DMS53 (cell line): ENCODE measurements around the gene FOXD1.

Experiments
- DNase-seq: peaks from one replicate; lab custom pipeline; 2025; lab: John Stamatoyannopoulos, UW

FOXD1 gene

DNA sequence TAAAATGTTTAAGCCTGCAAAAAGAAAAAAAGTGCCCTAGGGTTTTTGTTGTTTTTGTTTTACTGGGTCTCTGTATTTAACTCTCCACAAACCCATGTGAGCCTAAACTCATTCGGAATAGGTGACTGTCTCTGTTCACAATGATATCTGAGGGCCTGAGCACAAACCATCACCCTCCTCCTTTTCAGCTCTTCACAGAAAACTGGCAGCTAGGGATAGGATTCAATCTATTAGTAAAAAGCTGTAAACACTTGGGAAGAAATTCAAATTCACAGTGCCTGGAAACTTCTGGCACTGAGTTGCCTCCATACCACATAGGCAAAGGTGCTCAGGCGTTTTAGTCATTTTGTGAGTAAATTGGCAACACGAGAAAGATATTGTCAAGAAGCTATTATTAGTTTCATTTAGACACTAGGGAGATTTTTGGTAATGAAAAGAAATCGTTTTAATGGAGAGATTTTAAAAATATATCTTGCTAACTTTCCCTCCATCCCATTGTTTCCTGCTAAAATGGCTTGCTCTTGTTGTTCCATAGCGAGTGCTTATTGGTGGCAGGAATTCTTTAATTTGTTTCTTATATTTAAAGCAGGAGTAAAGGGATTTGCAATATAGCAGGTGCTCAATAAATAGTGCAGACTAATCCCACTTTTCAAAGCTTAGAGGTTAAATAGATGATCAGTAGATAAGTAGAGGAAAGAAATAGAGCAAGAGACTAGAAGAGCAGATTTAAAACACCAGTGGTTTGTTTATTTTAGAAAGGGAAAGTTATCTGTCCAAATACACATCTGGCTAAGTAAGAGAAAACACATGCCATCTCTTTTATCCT, 9.7 kb downstream of the FOXD1 start:
- no peak for DNase-seq

- DNase-seq: no peak
These were observed 10.6 kb downstream of the FOXD1 start for GRCh38 chr5:73437777-73438644.

GRCh38 chr5:73437101-73437776, 11.3 kb downstream of the FOXD1 start:
- DNase-seq: peak; percentile 90

DNA sequence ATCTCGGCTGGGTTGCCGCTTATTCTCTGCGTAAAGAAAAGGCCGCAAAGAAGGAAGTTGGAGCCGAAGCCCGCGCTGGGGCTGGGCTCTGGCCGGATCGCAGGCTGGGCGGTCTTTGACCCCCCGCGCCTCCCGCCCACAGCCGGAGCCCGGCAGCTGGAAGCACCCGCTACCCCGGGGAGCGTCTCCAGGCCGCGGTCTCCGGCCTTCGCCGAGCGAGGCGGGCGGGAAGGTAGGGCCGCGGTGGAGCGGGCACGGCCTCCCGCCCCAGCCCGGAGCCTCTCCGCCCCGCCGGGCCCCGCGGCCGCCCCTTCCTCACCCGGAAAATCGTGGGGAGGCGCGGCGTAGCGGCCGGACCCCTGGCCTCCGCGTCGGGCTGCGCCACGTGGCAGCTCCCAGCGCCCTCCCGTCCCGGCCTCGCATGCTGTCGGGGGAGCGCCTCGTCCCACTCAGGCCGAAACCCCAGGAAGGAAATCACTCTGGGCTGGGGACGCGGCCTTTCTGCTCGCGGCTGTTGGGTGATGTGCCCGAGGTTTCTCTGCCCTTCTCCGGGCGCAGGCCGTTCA, 12.0 kb downstream of the FOXD1 start:
- DNase-seq: peak; percentile 78

GRCh38 chr5:73435759-73436534, 12.6 kb downstream of the FOXD1 start:
- DNase-seq: no peak

- no peak for DNase-seq
These were observed 13.7 kb downstream of the FOXD1 start for GRCh38 chr5:73434907-73435306.

DNA sequence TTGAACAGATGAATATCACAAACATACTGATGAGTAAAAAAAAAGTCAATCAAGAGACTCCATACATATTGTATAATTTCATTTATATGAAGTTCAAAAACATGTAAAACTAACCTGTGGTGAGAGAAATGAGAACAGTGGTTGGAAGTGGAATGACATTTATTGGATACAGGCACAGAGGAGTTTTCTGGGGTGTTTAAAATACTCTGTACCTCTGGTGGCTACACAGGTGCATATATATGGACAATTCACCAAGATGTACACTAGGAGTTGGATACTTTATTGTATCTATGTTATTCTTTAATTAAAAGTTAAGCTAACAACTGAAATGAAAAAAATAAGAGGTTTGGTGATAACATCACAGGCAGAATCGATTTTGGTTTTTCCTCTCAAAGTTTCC, 14.1 kb downstream of the FOXD1 start:
- DNase-seq: peak; percentile 34

GRCh38 chr5:73433982-73434342, 14.6 kb downstream of the FOXD1 start:
- peak; percentile 48 for DNase-seq

DNA sequence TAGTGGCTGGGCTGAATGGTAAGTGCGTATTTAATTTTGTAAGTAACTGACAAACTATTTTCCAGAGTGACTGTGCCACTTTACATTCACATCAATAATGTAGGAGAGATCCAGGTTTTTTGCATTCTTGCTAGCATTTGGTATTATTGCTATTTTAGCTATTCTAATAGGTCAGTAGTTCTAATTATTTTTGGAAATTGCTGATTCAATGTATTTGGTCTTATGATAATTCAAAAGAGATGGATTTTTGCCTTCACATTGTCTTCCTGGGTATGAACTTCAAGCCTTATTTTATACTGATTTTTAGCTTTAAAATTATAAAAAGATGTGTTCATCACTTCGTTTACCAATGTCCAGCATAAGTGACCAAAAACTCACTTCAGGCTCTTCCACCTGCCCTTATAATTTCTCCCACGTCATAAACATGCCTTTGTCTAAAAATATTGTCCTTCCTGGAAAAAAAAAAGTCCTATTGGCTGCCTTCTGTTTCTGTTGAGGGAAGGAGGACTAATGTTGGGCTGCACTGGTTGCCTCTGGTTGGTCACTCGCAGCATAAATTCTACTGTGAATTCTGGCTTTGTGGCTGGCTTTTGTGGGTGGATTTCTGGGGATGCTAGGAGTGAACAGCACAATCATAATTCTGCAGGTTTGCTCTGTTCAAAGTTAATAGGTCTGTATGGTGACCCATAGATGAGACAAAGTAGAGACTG, 15.2 kb downstream of the FOXD1 start:
- DNase-seq: no peak

DNA sequence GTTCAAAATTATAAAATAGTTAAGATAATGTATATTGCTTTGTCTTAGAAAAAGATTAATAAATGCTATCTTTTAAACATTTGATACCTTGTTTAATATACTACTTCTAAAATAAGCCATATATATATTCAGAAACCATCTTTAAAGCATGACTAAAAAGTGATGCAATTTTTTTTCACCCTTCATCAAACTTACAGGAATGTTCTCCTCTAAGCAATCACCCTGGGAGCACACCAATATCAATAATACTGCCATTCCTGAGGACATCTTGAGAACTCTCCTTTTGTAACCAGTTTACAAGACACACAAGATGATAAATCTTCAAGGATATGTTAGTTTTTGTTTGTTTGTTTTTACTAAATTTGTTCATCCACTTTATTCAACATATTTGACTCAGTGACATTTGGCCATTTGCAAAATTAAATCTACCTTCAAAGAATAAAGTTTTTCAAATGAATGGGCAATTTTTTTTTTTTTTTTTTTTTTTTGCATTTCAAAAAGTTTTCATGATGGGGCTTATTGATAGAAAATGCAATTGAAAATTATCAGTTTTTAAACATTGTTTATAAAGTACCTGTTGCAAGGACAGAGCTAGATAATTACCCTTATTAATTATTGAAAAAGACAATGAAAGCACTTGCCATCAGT, 17.2 kb downstream of the FOXD1 start:
- DNase-seq: no peak

GRCh38 chr5:73426034-73426433, 22.5 kb downstream of the FOXD1 start:
- DNase-seq: no peak

GRCh38 chr5:73424556-73424977, 24.0 kb downstream of the FOXD1 start:
- DNase-seq: no peak

DNA sequence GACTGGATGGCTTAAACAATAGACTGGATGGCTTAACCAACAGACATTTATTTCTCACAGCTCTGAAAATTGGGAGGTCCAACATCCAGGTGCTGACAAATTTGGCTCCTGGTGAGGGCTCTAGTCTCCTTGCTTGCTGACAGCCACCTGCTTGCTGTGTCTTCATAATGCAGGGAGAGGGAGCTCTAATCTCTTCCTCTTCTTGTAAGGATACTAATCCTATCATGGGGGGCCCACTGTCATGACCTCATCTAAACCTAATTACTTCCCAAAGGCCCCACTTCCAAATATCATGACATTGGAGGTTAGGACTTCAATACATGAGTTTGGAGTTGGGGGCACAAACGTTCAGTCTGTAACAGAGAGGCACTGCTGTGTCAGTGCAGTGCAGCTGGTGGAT, 26.4 kb downstream of the FOXD1 start:
- no peak for DNase-seq

DNA sequence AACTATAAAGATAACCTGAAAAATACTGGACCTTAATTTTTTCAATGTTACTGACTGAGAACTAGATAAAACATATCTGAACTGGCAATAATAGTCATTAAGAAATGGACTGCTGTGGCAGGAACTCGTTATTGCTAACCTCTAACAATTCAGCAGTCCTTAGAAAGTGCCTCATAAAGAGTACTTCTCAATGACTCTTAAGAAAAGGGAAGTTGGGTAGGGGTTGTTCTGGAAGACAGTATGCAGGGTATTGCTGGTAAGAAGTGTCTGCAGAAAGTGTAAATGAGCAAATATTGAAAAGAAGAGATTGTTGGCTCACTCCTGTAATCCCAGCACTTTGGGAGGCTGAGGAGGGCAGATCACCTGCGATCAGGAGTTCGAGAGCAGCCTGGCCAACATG, 27.9 kb downstream of the FOXD1 start:
- no peak for DNase-seq

- peak; percentile 53 for DNase-seq
These were observed 28.8 kb downstream of the FOXD1 start for GRCh38 chr5:73419465-73420390.

DNA sequence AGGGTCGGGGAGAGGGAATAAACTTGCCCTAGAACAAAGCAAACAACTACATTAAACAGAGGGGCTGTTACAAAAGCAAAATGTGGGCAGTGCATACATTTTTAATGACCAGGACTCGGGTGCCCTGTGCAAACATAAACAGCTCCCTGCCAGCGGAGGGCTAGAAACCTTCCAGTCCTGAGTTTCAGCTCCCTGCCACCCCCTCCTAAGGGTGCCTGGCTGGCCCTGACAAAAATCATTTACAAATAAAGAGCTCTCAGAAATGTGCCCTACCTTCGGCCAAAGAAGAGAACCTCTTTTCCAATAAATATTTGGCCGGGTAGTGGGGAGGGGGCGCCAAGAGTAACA, 29.5 kb downstream of the FOXD1 start:
- peak; percentile 29 for DNase-seq

DNA sequence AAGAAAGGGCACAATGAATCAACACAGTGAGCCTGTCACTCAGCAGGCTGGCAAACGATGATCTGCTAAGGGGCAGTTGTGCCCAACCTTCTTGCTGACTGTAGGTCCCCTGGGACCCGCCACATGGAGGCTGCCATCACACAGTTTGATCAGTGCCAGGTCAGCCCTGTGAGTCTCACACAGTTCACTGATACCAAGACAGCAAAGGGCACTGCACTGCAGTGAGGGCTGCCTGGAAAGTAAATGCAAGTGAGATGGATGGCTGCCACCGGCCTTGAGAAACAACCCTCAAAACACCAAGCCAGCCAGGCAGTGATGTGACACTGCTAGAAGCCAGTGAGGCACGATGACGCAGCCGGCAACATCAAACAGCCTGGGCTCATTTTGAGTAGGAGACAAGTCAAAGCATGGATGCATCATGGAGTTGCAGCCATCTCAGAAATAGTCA, 30.3 kb downstream of the FOXD1 start:
- DNase-seq: no peak

GRCh38 chr5:73417303-73418034, 31.1 kb downstream of the FOXD1 start:
- DNase-seq: no peak

DNA sequence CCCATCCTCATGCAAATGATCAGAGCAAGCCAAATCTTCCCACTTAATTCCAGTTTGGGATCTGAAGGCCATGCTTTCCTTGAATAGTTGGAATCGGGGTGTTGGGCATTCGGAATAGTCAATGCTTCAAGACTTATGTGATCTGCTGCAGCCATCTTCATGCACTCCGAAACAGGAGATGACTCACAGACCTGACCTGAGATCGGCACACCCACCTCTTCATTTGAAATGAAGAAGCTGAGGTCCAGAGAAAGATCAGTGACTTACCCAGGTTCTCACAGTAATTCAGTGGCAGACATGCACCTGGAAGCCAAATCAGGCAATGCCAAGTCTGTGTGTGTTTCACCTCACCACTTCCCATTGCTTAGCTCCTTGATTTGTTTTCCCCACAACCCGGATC, 33.0 kb downstream of the FOXD1 start:
- no peak for DNase-seq
